Heart left ventricle (tissue), 16 donors: ENCODE data around the gene MGAT5. TPM values are rescaled to one million over a fixed set of nuclear protein-coding genes. Genes with fewer than 3 reads are reported as not detected.
A peak's percentile ranks its signal among the peaks of the same experiment; 100 is the strongest.

Source experiments
- ATAC-seq, 4 donors: fragments of 200-7000 bp; cut with Tn5 transposase; one replicate each; pipeline ENCODE4 v1.9.1; 2020 to 2022; ENCODE audit warnings: moderate library complexity in 4 of 4, mild to moderate bottlenecking in 3 of 4, moderate number of reproducible peaks in 1 of 4
- DNase-seq, 5 donors: peaks; one replicate each; pipeline ENCODE4 v3.0.0-alpha.2; 2020
- H3K27ac ChIP-seq, 12 donors: fragments of 200-600 bp; sonication (generic) in 4 of 12; one replicate each; pipeline versions ENCODE4 v1.5.0 to v1.8.0; 2016 to 2022; ENCODE audit warnings: mild to moderate bottlenecking in 2 of 12
- H3K27me3 ChIP-seq, 9 donors: fragments of 200-600 bp; sonication (generic) in 2 of 9; one replicate each; pipeline versions ENCODE4 v1.5.1 to v1.8.0; 2016 to 2022; ENCODE audit warnings: mild to moderate bottlenecking in 3 of 9
- H3K36me3 ChIP-seq, 9 donors: fragments of 200-600 bp; sonication (generic) in 2 of 9; one replicate each; pipeline versions ENCODE4 v1.5.0 to v1.8.0; 2018 to 2022; ENCODE audit warnings: mild to moderate bottlenecking in 2 of 9
- H3K4me1 ChIP-seq, 12 donors: fragments of 200-600 bp; sonication (generic) in 4 of 12; one replicate each; pipeline versions ENCODE4 v1.5.0 to v1.8.0; 2016 to 2022; ENCODE audit warnings: mild to moderate bottlenecking in 3 of 12
- H3K4me3 ChIP-seq, 12 donors: fragments of 200-600 bp; sonication (generic) in 4 of 12; one replicate each; pipeline versions ENCODE4 v1.5.0 to v1.8.0; 2017 to 2022; ENCODE audit warnings: mild to moderate bottlenecking in 9 of 12, moderate library complexity in 4 of 12
- H3K9me3 ChIP-seq, 12 donors: fragments of 200-600 bp; sonication (generic) in 4 of 12; one replicate each; pipeline versions ENCODE4 v1.5.0 to v1.8.0; 2016 to 2022; ENCODE audit warnings: mild to moderate bottlenecking in 1 of 12
- POLR2A ChIP-seq, 2 donors: fragments of 450-650 bp; IDR thresholded peaks; one replicate each; pipeline ENCODE4 v1.6.1; 2017; ENCODE audit warnings: antibody characterized with exemption in 2 of 2, mild to moderate bottlenecking in 2 of 2, moderate library complexity in 2 of 2
- WGBS, 4 donors: extraction: QIAGEN DNeasy Blood & Tissue Kit in 2 of 4; methylation state at CpG; one replicate each; pipeline versions ENCODE4 v1.1.5 to v1.1.7; 2013 to 2018; 5-methylcytosine and 5-hydroxymethylcytosine counted together
- intact Hi-C, 10 donors: fragments of 100-400 bp; cut with DNase I; formaldehyde crosslinking; loops; one replicate each; pipeline versions ENCODE4 v1.11.1 to v1.14.2; 2022
- polyA plus RNA-seq, 2 donors: library from polyadenylated mRNA; stranded (reverse); fragments of 200-250 nt; gene quantifications; one replicate each; pipeline ENCODE4 v1.2.3, GENCODE V29; 2013
- total RNA-seq, 9 donors: library from RNA; depleted of rRNA in 2 of 9; stranded (reverse); fragments of >200 nt in 2 of 9; fragmentation: NEBNext Ultra II Directional in 3 of 9; extraction: Animal tissue kit (Norgen Biotek cat#: 25700) in 3 of 9; gene quantifications; one replicate each; pipeline versions ENCODE4 v1.1.0 to v1.2.4, GENCODE V29; 2016 to 2023
- TF ChIP-seq, protein P1 (sequence below), 12 donors: fragments of 200-600 bp; sonication (generic) in 4 of 12; IDR thresholded peaks; one replicate each; pipeline versions ENCODE4 v1.5.0 to v1.8.0; 2018 to 2022; ENCODE audit warnings: antibody characterized with exemption in 12 of 12, mild to moderate bottlenecking in 5 of 12
- donor health status: ischemic (EF 13 %, LVEDD 7.1; RV severe dilation, severe dysfunction).
- donor health status: healthy with polysubstance abuse.
- donor health status: DM: no; HTN: yes; CAD: no.
- donor health status: DM: no; HTN: no; CAD: no.
- donor health status: ischemic (EF 25% LVEDD 6.9; RV normal size, moderate dysfunction).
- donor health status: ischemic (EF 25% LVEDD 5.7; RV mildly dilated, moderate dysfunction).
- donor health status: healthy.
- donor health status: DM: yes; HTN: yes; CAD: no.
- donor health status: ischemic (EF 35%, LVEDD 5.7; RV mildly dilated, moderate dysfunction).
- donor health status: nonischemic (EF 11% LVEDD 7.7; RV severe dilation, severe dysfunction).
- donor health status: DM: yes; HTN: yes; CAD: no.
- donor health status: PGD.
- donor health status: ischemic (EF 29% LVEDD 5.4; RV normal size, mild dysfunction).
- donor health status: nonischemic (EF 23%, LVEDD 6.1; RV moderate dilation, normal function).

The MGAT5 gene
- total and polyA plus RNA-seq, 11 donors = 9.7 to 116 (median 79.3) TPM

DNA sequence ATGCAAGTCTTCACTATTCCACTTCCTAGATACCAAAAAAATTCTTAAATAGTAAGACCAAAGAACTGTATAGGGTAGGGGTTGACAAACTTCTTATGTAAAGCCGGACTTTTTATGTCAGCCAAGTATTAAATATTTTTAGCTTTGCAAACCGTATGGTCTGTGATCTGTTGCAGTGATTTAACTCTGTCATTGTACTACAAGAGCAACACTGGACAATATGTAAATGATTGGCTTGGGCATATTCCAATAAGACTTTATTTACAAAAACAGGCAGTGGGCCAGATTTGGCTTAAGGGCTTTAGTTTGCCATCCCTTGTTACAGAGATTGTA lies 48.0 kb downstream of the MGAT5 start:
- Histone ChIP-seq H3K4me3 (peak overlapping the region in 6 of 12 donors; percentile 6 to 27 (median 12)), H3K27me3 (no peaks in the 10 kb centered on the region), H3K27ac (peak overlapping the region; percentile 50 to 84 (median 71)), H3K9me3 (no peaks in the 10 kb centered on the region), H3K4me1 (peaks cover 0 to 64% (median 29%) of the 10 kb centered on the region in 12 donors), H3K36me3 (no peaks in the 10 kb centered on the region)
- TF ChIP-seq POLR2A (IDR thresholded peaks at IDR 0.05) = no peak
- WGBS, 4 donors = 26 to 31% (median 30%) methylated on average over 2 of the region's 2 CpGs
- DNase-seq = no peak
- intact Hi-C loops = loop anchor here in 1 of 10 donors (5.0 kb wide), 1 partner anchor 100 kb away; no protein-coding TSS in a partner anchor
- peak in 3 of 4 donors; percentile 2 to 21 (median 5) for ATAC-seq

GRCh38 chr2:134304394-134305108 lies 50.7 kb downstream of the MGAT5 start:
- TF ChIP-seq, protein P1, sequence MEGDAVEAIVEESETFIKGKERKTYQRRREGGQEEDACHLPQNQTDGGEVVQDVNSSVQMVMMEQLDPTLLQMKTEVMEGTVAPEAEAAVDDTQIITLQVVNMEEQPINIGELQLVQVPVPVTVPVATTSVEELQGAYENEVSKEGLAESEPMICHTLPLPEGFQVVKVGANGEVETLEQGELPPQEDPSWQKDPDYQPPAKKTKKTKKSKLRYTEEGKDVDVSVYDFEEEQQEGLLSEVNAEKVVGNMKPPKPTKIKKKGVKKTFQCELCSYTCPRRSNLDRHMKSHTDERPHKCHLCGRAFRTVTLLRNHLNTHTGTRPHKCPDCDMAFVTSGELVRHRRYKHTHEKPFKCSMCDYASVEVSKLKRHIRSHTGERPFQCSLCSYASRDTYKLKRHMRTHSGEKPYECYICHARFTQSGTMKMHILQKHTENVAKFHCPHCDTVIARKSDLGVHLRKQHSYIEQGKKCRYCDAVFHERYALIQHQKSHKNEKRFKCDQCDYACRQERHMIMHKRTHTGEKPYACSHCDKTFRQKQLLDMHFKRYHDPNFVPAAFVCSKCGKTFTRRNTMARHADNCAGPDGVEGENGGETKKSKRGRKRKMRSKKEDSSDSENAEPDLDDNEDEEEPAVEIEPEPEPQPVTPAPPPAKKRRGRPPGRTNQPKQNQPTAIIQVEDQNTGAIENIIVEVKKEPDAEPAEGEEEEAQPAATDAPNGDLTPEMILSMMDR (IDR thresholded peaks at IDR 0.05) = no peak
- no peak for TF ChIP-seq POLR2A (IDR thresholded peaks at IDR 0.05)
- Histone ChIP-seq H3K27ac (no peak overlapping the region), H3K9me3 (peaks cover 0 to 3% (median 0%) of the 10 kb centered on the region in 12 donors), H3K36me3 (no peaks in the 10 kb centered on the region), H3K27me3 (no peaks in the 10 kb centered on the region), H3K4me3 (no peak overlapping the region), H3K4me1 (peaks cover 0 to 68% (median 36%) of the 10 kb centered on the region in 12 donors)
- intact Hi-C loops = loop anchor here in 2 of 10 donors (2.0 to 5.0 kb wide), 2 partner anchors 16 to 98 kb away; no protein-coding TSS in a partner anchor
- DNase-seq (no peak), ATAC-seq (no peak)
- WGBS, 4 donors = 58 to 86% (median 60%) methylated on average over 3 of the region's 3 CpGs

DNA sequence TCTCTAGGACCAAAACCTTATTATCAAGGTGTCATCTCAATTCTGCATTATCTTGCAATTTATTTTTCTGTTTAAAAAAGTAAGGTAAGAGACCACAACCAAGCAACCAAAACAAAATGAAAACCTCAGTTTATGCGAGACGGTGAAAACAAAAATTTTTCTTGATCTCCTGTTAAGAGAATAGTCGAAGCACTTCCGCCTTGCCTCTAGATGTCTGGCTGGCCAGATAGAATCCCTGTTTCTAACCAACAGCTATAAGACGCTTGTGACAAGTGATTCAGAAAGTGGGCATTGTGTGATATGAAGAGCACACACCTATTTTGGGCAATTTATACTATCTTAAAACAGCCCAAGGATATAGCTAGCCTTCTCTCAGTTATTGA lies 51.2 kb downstream of the MGAT5 start:
- no peak for DNase-seq
- no peaks in the 10 kb centered on the region for H3K27me3 ChIP-seq
- TF ChIP-seq POLR2A (IDR thresholded peaks at IDR 0.05) = no peak
- TF ChIP-seq, protein P1 (IDR thresholded peaks at IDR 0.05) = no peak
- H3K27ac ChIP-seq = no peak overlapping the region
- H3K9me3 ChIP-seq = peaks cover 0 to 3% (median 0%) of the 10 kb centered on the region in 12 donors
- peaks cover 0 to 66% (median 36%) of the 10 kb centered on the region in 12 donors for H3K4me1 ChIP-seq
- no peak overlapping the region for H3K4me3 ChIP-seq
- intact Hi-C loops = loop anchor here in 1 of 10 donors (2.0 kb wide), 1 partner anchor 16 kb away; no protein-coding TSS in a partner anchor
- no peaks in the 10 kb centered on the region for H3K36me3 ChIP-seq
- no peak for ATAC-seq
- WGBS, 4 donors = 83 to 90% (median 86%) methylated on average over 5 of the region's 5 CpGs

- Histone ChIP-seq H3K4me3 (no peak overlapping the region), H3K4me1 (peaks cover 2 to 66% (median 33%) of the 10 kb centered on the region in 12 donors), H3K27ac (no peak overlapping the region), H3K36me3 (no peaks in the 10 kb centered on the region), H3K9me3 (peaks cover 0 to 3% (median 0%) of the 10 kb centered on the region in 12 donors), H3K27me3 (no peaks in the 10 kb centered on the region)
- intact Hi-C loops = no loop called here
- TF ChIP-seq, protein P1 (IDR thresholded peaks at IDR 0.05) = no peak
- TF ChIP-seq POLR2A (IDR thresholded peaks at IDR 0.05) = no peak
- DNase-seq = no peak
- ATAC-seq = no peak
- WGBS, 4 donors = 85 to 93% (median 90%) methylated on average over 2 of the region's 2 CpGs
Measured at GRCh38 chr2:134306521-134306920, 52.6 kb downstream of the MGAT5 start.
